ENCODE data around the gene MBD5. TPM values are rescaled to one million over a fixed set of nuclear protein-coding genes. Genes with fewer than 3 reads are reported as not detected.

The MBD5 gene
- polyA plus RNA-seq, 1 of the 3 experiments (the other 2 are of a cell fraction): 7.4 TPM

GRCh38 chr2:148179724-148180123, 158.8 kb downstream of the MBD5 start:
- H3F3A ChIP-seq (replicated peaks; ENCODE audit: insufficient read depth): no peaks in the 10 kb centered on the region
- H2AFZ ChIP-seq (ENCODE audit: low read depth): no peak overlapping the region
- H3K4me3 ChIP-seq (ENCODE audit: low read depth in 2 of 2, low read length in 1 of 2): no peak overlapping the region
- TF ChIP-seq MEF2A (IDR thresholded peaks at IDR 0.05; ENCODE audit: borderline replicate concordance, low read depth): no peak
- TF ChIP-seq MXI1 (IDR thresholded peaks at IDR 0.05; ENCODE audit: low read depth, low read length): no peak
- no peak for TF ChIP-seq ZBTB33 (IDR thresholded peaks at IDR 0.05; ENCODE audit: borderline replicate concordance, low read depth)
- TF ChIP-seq SMC3 (IDR thresholded peaks at IDR 0.05; ENCODE audit: low read depth, low read length): no peak
- TF ChIP-seq FOXJ3 (CRISPR knock-in tag; IDR thresholded peaks at IDR 0.05): no peak
- TF ChIP-seq RCOR1 (IDR thresholded peaks at IDR 0.05; ENCODE audit: low read length): no peak
- TF ChIP-seq FOXM1 (IDR thresholded peaks at IDR 0.05; ENCODE audit: low read depth): no peak
- TF ChIP-seq CHD2 (IDR thresholded peaks at IDR 0.05; ENCODE audit: low read length, partially characterized antibody): no peak
- TF ChIP-seq, protein P1, sequence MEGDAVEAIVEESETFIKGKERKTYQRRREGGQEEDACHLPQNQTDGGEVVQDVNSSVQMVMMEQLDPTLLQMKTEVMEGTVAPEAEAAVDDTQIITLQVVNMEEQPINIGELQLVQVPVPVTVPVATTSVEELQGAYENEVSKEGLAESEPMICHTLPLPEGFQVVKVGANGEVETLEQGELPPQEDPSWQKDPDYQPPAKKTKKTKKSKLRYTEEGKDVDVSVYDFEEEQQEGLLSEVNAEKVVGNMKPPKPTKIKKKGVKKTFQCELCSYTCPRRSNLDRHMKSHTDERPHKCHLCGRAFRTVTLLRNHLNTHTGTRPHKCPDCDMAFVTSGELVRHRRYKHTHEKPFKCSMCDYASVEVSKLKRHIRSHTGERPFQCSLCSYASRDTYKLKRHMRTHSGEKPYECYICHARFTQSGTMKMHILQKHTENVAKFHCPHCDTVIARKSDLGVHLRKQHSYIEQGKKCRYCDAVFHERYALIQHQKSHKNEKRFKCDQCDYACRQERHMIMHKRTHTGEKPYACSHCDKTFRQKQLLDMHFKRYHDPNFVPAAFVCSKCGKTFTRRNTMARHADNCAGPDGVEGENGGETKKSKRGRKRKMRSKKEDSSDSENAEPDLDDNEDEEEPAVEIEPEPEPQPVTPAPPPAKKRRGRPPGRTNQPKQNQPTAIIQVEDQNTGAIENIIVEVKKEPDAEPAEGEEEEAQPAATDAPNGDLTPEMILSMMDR (IDR thresholded peaks at IDR 0.05): no peak
- no peak for TF ChIP-seq USF1 (IDR thresholded peaks at IDR 0.05; ENCODE audit: borderline replicate concordance, low read depth)
- no peak for TF ChIP-seq EP300 (IDR thresholded peaks at IDR 0.05; ENCODE audit: borderline replicate concordance in 1 of 2, low read depth in 1 of 2, low read length in 1 of 2)
- TF ChIP-seq SIN3A (IDR thresholded peaks at IDR 0.05; ENCODE audit: borderline replicate concordance, low read depth, low read length): no peak
- TF ChIP-seq JUND (IDR thresholded peaks at IDR 0.05): no peak
- peaks cover 17 to 21% of the 10 kb centered on the region in 2 experiments for H3K36me3 ChIP-seq (replicated peaks in 1 of 2; ENCODE audit: control insufficient read depth in 1 of 2, insufficient read depth in 2 of 2, low read length in 1 of 2)
- H3K27me3 ChIP-seq (ENCODE audit: insufficient read depth): no peaks in the 10 kb centered on the region
- H3K79me2 ChIP-seq (ENCODE audit: insufficient read depth): no peaks in the 10 kb centered on the region
- no peaks in the 10 kb centered on the region for H3K4me1 ChIP-seq (ENCODE audit: control insufficient read depth in 1 of 2, insufficient read depth in 2 of 2, low read depth in 1 of 2, low read length in 1 of 2)
- no peak overlapping the region for H3K4me2 ChIP-seq
- DNase-seq: no peak
- POLR2A ChIA-PET: no interaction called here
- no peak overlapping the region for H3K9ac ChIP-seq
- H4K20me1 ChIP-seq (ENCODE audit: insufficient read depth): no peaks in the 10 kb centered on the region
- no peaks in the 10 kb centered on the region for H3K9me2 ChIP-seq
- no peak overlapping the region for H3K27ac ChIP-seq (ENCODE audit: low read depth in 2 of 2, low read length in 1 of 2)
- CTCF ChIA-PET: no interaction called here
- no peaks in the 10 kb centered on the region for H3K9me3 ChIP-seq
- WGBS (ENCODE audit: low lambda C conversion rate): 93% methylated on average over 1 of the region's 1 CpG

DNA sequence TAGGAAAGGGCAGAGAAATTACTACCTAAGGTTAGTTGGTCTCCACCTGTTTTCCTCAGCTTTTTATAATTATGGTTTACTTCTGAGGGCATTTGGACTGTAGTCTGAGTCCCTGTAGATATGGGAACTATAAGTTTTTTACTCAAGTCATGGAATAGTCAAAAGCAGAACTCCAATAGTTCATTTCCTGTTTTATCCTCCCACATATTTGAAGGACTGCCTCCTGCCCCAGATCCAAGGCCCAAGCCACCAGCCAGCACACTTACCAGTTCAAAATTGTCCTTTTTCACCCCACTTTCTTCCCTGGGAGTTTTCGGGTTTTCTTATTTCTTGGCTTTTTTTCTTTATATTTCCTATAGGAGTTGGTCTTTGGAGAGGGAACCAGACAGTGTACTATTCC, 164.1 kb downstream of the MBD5 start:
- Histone ChIP-seq H3F3A (replicated peaks; ENCODE audit: insufficient read depth) (no peaks in the 10 kb centered on the region), H2AFZ (ENCODE audit: low read depth) (no peak overlapping the region), H4K20me1 (ENCODE audit: insufficient read depth) (no peaks in the 10 kb centered on the region), H3K9me3 (no peaks in the 10 kb centered on the region), H3K79me2 (ENCODE audit: insufficient read depth) (no peaks in the 10 kb centered on the region), H3K27ac (ENCODE audit: low read depth in 2 of 2, low read length in 1 of 2) (no peak overlapping the region), H3K9me2 (no peaks in the 10 kb centered on the region), H3K27me3 (ENCODE audit: insufficient read depth) (no peaks in the 10 kb centered on the region), H3K4me2 (no peak overlapping the region), H3K9ac (no peak overlapping the region), H3K4me1 (ENCODE audit: control insufficient read depth in 1 of 2, insufficient read depth in 2 of 2, low read depth in 1 of 2, low read length in 1 of 2) (no peaks in the 10 kb centered on the region), H3K36me3 (replicated peaks in 1 of 2; ENCODE audit: control insufficient read depth in 1 of 2, insufficient read depth in 2 of 2, low read length in 1 of 2) (peaks cover 14 to 25% of the 10 kb centered on the region in 2 experiments), H3K4me3 (ENCODE audit: low read depth in 2 of 2, low read length in 1 of 2) (no peak overlapping the region)
- POLR2A ChIA-PET: no interaction called here
- CTCF ChIA-PET: no interaction called here
- 96% methylated on average over 1 of the region's 1 CpG for WGBS (ENCODE audit: low lambda C conversion rate)
- no peak for DNase-seq
- no peak for TF ChIP-seq MXI1 (IDR thresholded peaks at IDR 0.05; ENCODE audit: low read depth, low read length)
- no peak for TF ChIP-seq TCF12 (IDR thresholded peaks at IDR 0.05)
- TF ChIP-seq SMC3 (IDR thresholded peaks at IDR 0.05; ENCODE audit: low read depth, low read length): no peak
- no peak for TF ChIP-seq FOXJ3 (CRISPR knock-in tag; IDR thresholded peaks at IDR 0.05)
- TF ChIP-seq NRF1 (IDR thresholded peaks at IDR 0.05; ENCODE audit: low read depth, low read length): no peak
- TF ChIP-seq GABPA (IDR thresholded peaks at IDR 0.05; ENCODE audit: low read depth): no peak
- no peak for TF ChIP-seq EZH2phosphoT487 (IDR thresholded peaks at IDR 0.05; ENCODE audit: borderline replicate concordance, low read depth)
- no peak for TF ChIP-seq ELF1 (IDR thresholded peaks at IDR 0.05)
- no peak for TF ChIP-seq ZBTB33 (IDR thresholded peaks at IDR 0.05; ENCODE audit: borderline replicate concordance, low read depth)
- no peak for TF ChIP-seq MEF2A (IDR thresholded peaks at IDR 0.05; ENCODE audit: borderline replicate concordance, low read depth)
- no peak for TF ChIP-seq JUND (IDR thresholded peaks at IDR 0.05)
- no peak for TF ChIP-seq CHD2 (IDR thresholded peaks at IDR 0.05; ENCODE audit: low read length, partially characterized antibody)
- TF ChIP-seq MAX (IDR thresholded peaks at IDR 0.05; ENCODE audit: low read depth): no peak

Measured in SK-N-SH (cell line).